ENCODE results near the gene TOR1A.
"Not testable (repeated sequence)": the region's sequence is repeated elsewhere in the genome, so short reads cannot be mapped to it uniquely, and the experiment has no call there.

Gene TOR1A

DNA sequence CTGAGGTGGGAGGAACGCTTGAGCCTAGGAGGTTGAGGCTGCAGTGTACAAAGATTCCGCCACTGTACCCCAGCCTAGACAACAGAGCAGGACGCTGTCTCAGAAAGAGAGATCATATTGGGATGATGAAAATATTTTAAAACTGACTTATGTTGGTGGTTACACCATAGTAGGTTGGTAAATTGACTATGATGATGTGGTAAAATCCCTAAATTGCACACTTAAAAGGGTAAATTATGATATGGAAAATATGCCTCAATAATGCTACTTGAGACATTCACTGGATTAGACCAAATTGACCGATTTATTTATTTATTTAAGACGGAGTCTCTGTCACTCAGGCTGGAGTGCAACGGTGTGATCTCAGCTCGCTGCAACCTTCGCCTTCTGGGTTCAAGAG is 42.8 kb downstream of the TOR1A start:
- DNase-seq, result peak in 1 of 2 donors; percentile 19

DNA sequence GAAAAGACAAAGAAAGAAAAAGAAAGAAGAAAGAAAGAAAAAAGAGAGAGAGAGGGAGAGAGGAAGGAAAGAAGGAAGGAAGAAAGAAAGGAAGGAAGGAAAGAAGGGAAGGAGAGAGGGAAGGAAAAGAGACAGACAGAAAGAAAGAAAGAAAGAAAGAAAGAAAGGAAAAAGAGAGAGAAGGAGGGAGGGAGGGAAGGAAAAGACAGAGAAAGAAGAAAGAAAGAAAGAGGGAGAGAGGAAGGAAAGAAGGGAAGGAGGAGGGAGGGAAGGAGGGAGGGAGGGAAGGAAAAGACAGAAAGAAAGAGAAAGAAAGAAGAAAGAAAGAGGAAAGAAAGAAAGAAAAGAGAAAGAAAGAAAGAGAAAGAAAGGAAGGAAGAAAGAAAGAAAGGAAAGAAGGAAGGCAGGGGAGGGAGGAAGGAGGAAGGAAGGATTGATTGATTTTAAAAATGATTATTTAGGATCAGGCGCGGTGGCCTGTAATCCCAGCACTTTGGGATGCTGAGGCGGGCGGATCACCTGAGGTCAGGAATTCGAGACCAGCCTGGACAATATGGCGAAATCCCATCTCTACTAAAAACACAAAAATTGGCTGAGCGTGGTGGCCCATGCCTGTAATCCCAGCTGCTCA is 44.3 kb downstream of the TOR1A start:
- DNase-seq, result no peak

DNA sequence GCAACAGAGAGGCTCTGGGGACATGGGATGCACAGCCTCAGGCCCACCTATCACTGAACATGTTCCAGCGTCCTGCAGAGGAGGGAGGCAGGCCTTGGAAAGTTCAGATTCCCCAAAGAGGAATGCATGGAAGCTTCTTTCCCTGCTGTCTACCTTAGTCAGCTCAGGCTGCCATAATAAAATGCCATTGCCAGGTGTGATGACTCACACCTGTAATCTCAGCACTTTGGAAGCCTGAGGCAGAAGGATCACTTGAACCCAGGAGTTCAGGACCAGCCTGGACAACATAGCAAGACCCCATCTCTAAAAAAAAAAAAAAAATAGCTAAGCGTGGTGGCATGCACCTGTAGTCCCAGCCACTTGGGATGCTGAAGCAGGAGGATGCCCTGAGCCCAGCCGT is 45.5 kb downstream of the TOR1A start:
- DNase-seq, result no peak

DNA sequence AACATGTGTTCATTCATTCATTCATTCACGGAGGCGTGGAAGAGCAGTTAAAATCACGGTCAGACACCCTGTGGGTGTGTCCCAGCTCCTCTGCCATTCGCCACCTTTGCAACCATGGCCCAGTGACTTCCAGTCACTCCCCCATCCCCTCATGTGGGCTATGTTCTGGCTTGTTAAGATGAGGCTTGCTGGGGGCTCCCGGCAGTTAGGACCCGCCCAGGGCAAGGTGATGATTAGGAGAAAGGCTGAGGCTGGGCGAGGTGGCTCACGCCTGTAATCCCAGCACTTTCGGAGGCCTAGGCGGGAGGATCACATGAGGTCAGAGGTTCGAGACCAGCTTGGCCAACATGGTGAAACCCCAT is 46.2 kb downstream of the TOR1A start:
- DNase-seq, result no peak

DNA sequence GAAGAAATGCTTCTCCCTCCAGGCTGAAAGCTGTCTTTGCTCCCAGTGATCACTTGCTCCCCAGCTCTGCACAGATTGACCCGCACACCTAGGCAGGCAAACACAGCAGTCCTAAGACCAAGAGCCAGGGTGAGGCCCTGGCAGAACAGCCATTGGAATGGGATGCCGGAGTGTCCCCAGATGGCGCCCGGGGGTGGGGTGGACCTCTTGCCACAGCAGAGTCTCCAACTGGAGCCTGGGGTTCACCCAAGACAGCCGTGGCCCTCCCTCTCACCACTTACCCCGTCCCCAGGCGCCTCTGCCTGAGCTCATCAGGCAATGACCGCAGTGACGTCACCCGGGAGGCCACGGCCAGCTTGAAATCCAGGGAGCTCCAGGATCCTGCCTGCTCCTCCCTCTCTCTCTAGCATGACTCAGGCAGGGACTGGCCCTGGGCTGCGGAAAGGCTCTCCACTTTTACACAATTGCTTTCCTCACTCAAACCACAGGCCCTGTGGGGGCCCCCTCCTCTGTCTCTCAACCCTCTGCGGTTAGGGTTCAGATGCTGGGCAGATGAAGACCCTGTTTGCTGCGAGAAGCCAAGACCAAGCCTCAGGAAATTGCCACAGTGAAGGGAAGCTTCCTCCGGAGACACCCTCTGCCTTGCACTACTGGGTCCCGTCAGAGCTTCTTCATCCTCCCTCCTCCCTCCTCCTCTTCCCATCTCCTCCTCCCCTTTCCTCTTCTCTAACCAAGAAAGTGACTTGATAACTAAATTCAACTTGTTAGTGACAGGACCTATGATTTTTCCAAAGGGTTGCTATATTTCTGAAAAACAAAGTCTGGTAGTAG is 46.8 kb downstream of the TOR1A start:
- DNase-seq, result peak; percentile 98 to 99

DNA sequence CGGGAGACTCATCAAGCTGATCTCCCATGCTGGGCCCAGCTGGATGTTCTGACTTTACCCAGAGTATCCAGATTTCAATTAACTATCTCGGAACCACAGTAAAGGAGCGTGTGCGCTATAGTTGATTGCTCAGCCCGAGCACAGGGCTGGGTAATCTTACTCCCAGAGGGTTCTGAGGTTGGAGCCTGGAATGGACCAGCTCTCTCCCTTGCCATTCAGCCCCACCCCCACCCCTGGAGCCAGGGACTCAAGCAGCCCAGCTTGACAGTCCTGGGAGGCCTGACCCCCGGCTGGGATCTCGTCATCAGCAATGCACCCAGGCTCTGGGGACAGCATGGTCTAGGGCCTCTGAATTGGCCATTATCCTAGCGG is 47.4 kb downstream of the TOR1A start:
- no peak for DNase-seq

DNA sequence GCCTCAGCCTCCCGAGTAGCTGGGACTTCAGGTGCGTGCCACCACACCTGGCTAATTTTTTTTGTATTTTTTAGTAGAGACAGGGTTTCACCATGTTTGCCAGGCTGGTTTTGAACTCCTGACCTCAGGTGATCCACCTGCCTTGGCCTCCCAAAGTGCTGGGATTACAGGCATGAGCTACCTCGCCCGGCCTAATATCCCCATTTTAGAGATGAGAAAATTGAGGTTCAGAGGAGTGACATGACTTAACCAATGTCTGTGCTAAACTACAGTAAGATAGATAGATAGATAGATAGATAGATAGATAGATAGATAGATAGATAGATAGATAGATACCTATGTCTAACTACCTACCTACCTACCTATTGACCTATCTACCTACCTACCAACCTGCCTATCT is 47.8 kb downstream of the TOR1A start:
- not testable (repeated sequence) for DNase-seq

DNA sequence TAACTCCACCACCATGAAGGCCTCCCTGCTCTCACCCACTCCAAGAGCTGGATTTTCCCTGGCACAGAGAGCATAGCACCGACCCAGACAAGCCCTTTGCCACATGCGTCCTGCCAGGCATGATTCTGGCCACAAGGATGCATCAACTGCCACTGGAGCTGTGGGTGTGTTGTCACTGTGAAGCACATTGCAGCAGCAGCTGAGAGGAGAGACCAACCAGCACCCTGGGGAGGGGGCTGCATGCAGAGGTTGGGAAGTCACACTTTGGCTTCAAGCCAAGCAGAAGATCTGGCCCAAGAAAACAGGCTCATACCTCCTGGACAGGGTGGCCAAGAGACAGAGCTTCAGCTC is 48.5 kb downstream of the TOR1A start:
- peak; percentile 14 to 29 for DNase-seq

DNA sequence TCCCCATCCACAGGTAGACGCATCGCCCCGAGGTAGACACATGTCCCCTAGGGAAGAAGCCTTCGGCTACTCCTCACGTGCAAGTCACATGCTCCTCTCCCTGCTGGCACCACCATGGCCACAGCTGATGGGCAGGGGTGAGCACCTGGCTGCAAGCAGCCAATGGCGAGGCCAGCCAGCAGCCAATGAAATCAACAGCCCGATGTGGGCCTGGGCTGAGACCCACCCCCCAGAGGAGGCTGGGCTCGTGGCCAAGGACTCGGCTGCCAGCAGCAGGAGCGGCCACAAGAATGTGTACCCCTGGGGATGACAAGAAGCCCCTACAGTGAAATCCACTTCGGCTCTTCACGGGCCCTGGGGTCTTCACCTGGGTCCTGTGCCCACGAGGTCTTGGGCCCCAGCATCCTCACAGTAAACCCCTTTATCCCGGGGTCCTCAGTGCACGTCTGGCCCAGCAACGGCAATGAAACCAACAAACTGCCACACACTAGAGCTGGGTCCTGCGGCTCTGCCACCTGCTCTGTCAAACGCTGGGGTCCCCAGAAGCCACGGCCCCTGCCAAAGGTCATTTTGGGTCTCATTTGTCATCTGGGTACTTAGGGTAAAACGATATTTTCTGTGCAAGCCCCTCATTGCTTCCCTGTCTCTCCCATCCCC is 49.0 kb downstream of the TOR1A start:
- DNase-seq, result no peak

DNA sequence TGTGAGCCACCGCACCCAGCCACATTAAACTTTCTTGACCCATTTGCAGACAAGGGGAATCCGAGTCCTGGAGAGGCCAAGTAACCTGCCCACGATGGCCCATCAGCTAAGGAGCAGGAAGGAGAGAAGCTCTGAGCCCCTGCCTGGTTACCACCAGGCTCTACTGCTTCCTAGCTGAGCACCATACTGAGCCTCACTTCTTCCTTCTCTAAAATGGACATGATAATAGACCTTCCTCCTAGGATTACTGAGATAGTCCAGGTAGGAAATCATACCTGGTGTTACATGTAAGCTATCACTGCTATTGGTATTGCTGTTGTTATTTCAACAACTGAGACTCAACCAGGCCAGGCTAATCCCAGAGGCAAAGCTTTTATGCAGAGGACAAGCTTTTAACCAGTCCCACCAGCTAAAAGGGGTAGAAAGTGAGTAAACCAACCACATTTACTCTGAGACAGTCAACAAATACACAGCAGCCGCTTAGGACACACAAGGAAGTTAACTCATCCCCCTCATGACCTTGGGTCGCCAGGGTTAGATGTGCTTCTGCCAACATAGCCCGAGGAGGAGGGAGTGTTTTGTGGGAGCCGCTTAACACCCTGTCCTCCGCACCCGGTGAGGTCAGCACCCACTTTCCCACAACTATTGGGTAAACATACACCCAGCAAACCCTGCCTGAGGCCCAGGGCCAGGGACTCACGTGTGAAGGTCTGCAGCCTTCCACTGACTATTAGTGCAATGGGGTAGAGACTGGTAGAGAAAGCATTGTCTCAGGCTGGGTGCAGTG is 50.5 kb downstream of the TOR1A start:
- peak; percentile 98 to 99 for DNase-seq

DNA sequence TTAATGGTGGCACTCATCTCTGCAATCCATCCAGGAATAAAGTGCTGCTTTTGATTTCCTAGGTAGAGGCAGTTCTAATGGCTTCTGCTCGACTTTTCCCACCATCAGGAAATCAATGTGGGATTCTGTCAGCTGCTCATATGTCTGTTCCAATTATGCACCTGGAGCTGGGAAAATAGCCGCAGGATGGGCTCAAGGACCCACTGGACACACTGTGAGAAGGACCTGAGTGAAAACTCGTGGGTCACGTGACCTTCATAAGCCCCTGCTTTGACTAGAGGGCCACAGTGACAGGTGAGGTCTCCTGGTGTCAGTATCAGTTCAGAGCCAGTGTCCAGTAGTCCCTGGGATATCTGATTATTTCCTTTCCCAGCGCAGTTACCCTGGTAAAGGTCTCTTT is 53.2 kb downstream of the TOR1A start:
- no peak for DNase-seq

DNA sequence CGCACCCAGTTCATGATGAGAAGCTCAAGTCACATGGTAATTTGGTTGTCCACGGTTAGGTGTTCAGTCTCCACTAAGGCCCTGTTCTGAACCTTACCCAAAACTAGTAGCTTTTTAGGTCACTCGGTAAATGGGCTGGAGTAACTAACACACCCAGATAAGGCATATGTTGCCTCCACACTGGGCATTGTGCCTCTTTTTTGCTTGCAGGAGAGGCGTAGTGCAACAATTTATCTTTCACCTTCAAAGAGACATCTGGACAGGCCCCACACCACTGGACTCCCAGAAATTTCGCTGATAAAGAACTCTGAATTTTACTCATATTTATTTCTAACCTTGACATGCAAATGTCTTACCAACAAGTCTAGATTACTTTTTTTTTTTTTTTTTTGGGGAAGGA is 54.3 kb downstream of the TOR1A start:
- no peak for DNase-seq

DNA sequence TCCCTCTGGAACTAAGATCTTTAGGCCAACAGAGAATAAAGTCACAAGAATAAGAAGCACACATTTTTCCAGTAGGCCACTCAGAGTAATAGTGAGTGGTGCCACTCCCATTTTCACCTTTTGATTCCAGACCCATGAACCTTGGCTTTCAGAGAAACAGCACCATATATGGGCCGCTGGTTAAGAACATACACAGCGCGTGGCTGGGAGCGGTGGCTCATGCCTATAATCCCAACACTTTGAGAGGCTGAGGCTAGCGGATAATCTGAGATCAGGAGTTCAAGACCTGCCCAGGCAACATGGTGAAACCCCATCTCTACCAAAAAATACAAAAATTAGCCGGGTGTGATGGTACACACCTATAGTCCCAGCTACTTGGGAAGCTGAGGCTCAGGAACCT is 55.5 kb downstream of the TOR1A start:
- DNase-seq, result no peak

DNA sequence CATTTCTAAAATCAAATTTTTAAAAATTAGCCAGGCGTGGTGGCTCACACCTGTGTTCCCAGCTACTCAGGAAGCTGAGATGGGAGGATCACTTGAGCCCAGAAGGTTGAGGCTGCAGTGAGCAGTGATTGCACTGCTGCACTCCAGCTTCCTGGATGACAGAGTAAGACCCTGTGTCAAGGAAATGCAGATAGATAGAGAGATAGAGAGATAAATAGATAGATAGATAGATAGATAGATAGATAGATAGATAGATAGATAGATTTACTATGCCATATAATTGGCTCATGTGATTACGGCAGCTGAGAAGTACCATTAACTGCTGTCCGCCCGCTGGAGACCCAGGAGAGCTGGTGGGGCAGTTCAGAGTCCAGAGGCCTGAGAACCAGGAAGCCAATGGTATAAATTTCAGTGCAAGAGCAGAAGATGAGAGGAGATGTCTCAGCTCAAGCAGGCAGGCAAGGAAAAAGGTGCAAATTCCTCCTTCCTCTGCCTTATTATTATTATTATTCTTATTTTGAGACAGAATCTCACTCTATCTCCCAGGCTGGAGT is 58.1 kb downstream of the TOR1A start:
- no peak for DNase-seq

DNA sequence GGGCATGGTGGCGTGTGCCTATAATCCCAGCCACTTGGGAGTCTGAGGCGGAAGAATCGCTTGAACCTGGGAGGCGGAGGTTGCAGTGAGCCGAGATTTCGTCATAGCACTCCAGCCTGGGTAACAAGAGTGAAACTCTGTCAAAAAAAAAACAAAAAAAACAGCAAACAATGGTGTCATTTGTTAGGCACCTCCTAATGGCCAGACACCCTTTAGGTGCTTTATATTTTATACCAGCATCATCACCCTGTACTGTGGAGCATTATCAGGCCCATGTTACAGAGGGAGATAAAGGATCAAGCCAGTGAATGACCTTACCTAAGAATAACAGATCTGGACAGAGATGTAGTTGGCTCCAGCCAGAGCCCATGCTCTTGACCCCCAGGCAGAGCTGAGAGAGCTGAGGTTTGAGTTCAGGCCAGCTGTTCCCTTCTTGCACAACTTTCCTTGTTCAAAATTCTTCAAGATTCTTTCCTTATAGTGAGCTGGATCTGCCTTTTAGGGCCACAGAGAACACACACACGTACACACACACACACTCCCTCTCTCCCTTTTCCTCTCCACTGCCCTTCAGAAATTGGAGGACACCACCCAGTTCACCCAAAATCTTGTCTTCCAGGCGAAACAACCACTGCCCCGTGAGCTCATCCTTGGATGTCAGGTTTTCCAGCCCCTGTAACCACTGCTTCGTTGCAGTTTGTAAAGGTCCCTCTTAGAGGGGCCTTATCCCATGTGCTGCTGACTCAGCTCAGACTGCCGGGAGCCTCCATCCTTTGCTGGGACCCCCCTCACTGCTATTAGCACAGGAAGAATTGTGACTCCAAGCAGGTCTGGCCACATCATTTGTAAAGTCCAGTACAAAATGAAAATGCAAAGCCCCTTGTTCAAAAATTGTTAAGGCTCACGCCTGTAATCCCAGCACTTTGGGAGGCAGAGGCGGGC is 60.7 kb downstream of the TOR1A start:
- DNase-seq, result no peak

Data from inflammatory macrophage (primary cell).